OCI-LY7 (cell line): ENCODE measurements around the gene CHN2. TPM values are rescaled to one million over a fixed set of nuclear protein-coding genes. Genes with fewer than 3 reads are reported as not detected.

ENCODE experiments used
- BruUV-seq: library from RNA; stranded (reverse); fragments of 400-500 nt; replicated peaks from 2 replicates; lab custom pipeline; 2021; lab: Mats Ljungman, UMichigan
- CTCF ChIA-PET: fragments of 300-600 bp; sonication (Branson Sonifier 250); formaldehyde crosslinking; loops from one replicate; lab custom pipeline; 2022; ENCODE audit warnings: antibody characterized with exemption; ENCODE audit not compliant: unreplicated experiment; lab: Charles Lee
- POLR2A ChIA-PET: fragments of 300-600 bp; sonication (Branson Sonifier 250); formaldehyde crosslinking; loops from one replicate; lab custom pipeline; 2022; ENCODE audit warnings: antibody characterized with exemption; lab: Charles Lee
- DNase-seq: peaks from one replicate; pipeline ENCODE4 v3.0.0-alpha.2; 2015; ENCODE audit warnings: low spot score
- H2AFZ ChIP-seq: fragments of 200-600 bp; sonication (generic), shearing (Covaris generic); 2 replicates; pipeline ENCODE4 v1.6.1; 2014; ENCODE audit warnings: mild to moderate bottlenecking, antibody characterized with exemption, low read length, moderate library complexity
- H3K27ac ChIP-seq: fragments of 200-600 bp; sonication (generic); 2 replicates; pipeline ENCODE4 v1.5.1; 2014; ENCODE audit warnings: mixed run types, low read depth, mild to moderate bottlenecking, moderate library complexity, low read length, inconsistent platforms; ENCODE audit not compliant: poor library complexity, severe bottlenecking
- H3K36me3 ChIP-seq: fragments of 200-600 bp; sonication (generic); 2 replicates; pipeline ENCODE4 v1.6.1; 2014; ENCODE audit warnings: mild to moderate bottlenecking, antibody characterized with exemption, low read length, moderate library complexity, mixed read lengths; ENCODE audit not compliant: insufficient read depth
- H3K4me1 ChIP-seq: fragments of 200-600 bp; sonication (generic); 2 replicates; pipeline ENCODE4 v1.5.1; 2014; ENCODE audit warnings: mild to moderate bottlenecking, low read length; ENCODE audit not compliant: insufficient read depth, poor library complexity, severe bottlenecking
- H3K4me2 ChIP-seq: fragments of 200-600 bp; sonication (generic); 2 replicates; pipeline ENCODE4 v1.6.1; 2014; ENCODE audit warnings: mild to moderate bottlenecking, low read length
- H3K4me3 ChIP-seq: fragments of 200-600 bp; sonication (generic); 2 replicates; pipeline ENCODE4 v1.5.1; 2014; ENCODE audit warnings: mild to moderate bottlenecking, low read depth, low read length; ENCODE audit not compliant: poor library complexity, severe bottlenecking
- H3K79me2 ChIP-seq: fragments of 200-600 bp; sonication (generic); 2 replicates; pipeline ENCODE4 v1.6.1; 2016; ENCODE audit warnings: low read depth, mild to moderate bottlenecking, low read length, moderate library complexity, mixed read lengths; ENCODE audit not compliant: insufficient read depth
- H3K9me2 ChIP-seq: fragments of 200-600 bp; sonication (generic); 2 replicates; pipeline ENCODE4 v1.6.1; 2016; ENCODE audit warnings: mild to moderate bottlenecking, low read length, mixed read lengths; ENCODE audit not compliant: insufficient read depth
- H3K9me3 ChIP-seq: fragments of 200-600 bp; sonication (generic); 2 replicates; pipeline ENCODE4 v1.6.1; 2014; ENCODE audit warnings: mild to moderate bottlenecking, mixed run types, low read length, mixed read lengths
- H4K20me1 ChIP-seq: fragments of 200-600 bp; sonication (generic); 2 replicates; pipeline ENCODE4 v1.6.1; 2014; ENCODE audit warnings: mild to moderate bottlenecking, antibody characterized with exemption, low read length, moderate library complexity, mixed read lengths; ENCODE audit not compliant: insufficient read depth
- EZH2phosphoT487 ChIP-seq: fragments of 200-600 bp; sonication (generic); IDR thresholded peaks from 2 replicates; pipeline ENCODE4 v1.6.1; 2018; ENCODE audit warnings: low read depth, borderline replicate concordance, mild to moderate bottlenecking, mixed run types, antibody characterized with exemption, low read length, moderate library complexity, mixed read lengths
- intact Hi-C: fragments of 100-400 bp; cut with micrococcal nuclease; formaldehyde crosslinking; loops from one replicate; pipeline ENCODE4 v1.10.0; 2022; ENCODE audit not compliant: unreplicated experiment
- total RNA-seq, 2 experiments: library from RNA; depleted of rRNA in 1 of 2; stranded (reverse); fragments of >200 nt in 1 of 2; shearing (Covaris generic) in 1 of 2; gene quantifications; 2 replicates each; pipeline ENCODE4 v1.2.3, GENCODE V29; 2014 to 2022
- TF ChIP-seq, protein P1 (sequence below): fragments of 200-600 bp; sonication (generic); conservative IDR thresholded peaks from 2 replicates; pipeline ENCODE4 v1.5.1; 2014; ENCODE audit warnings: mild to moderate bottlenecking, antibody characterized with exemption, low read length, moderate library complexity, mixed read lengths

Gene CHN2
- total RNA-seq, 2 experiments from 2014 or later: not detected

DNA sequence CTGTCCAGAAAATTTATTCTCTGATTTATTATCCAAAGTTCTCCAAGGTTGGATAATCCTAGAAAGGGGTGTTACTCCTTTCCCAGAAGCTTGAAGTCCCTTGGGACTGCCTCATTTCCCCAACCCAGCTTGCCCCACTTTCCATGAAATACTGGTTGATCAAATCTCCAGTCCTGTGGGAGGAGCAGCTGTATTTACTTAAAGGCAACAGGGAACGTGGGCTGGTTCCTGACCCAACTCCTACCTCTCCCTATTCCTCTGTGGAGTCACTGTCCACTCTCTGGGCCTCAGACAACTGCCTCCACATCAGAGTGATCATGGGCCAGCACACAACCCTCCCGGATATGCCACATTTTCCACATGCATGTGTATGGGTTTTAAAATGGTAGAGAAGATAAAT, 202.8 kb downstream of the CHN2 start:
- no peaks in the 10 kb centered on the region for H3K36me3 ChIP-seq
- no peak for DNase-seq
- no peaks in the 10 kb centered on the region for H3K79me2 ChIP-seq
- intact Hi-C loops: no loop called here
- H2AFZ ChIP-seq: no peak overlapping the region
- no peak for TF ChIP-seq EZH2phosphoT487
- TF ChIP-seq, protein P1, sequence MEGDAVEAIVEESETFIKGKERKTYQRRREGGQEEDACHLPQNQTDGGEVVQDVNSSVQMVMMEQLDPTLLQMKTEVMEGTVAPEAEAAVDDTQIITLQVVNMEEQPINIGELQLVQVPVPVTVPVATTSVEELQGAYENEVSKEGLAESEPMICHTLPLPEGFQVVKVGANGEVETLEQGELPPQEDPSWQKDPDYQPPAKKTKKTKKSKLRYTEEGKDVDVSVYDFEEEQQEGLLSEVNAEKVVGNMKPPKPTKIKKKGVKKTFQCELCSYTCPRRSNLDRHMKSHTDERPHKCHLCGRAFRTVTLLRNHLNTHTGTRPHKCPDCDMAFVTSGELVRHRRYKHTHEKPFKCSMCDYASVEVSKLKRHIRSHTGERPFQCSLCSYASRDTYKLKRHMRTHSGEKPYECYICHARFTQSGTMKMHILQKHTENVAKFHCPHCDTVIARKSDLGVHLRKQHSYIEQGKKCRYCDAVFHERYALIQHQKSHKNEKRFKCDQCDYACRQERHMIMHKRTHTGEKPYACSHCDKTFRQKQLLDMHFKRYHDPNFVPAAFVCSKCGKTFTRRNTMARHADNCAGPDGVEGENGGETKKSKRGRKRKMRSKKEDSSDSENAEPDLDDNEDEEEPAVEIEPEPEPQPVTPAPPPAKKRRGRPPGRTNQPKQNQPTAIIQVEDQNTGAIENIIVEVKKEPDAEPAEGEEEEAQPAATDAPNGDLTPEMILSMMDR: no peak
- CTCF ChIA-PET: no interaction called here
- no peaks in the 10 kb centered on the region for H3K9me3 ChIP-seq
- H3K4me1 ChIP-seq: no peaks in the 10 kb centered on the region
- no TSS peak for BruUV-seq
- H3K4me2 ChIP-seq: no peak overlapping the region
- H3K9me2 ChIP-seq: no peaks in the 10 kb centered on the region
- H3K4me3 ChIP-seq: no peak overlapping the region
- POLR2A ChIA-PET: no interaction called here
- no peak overlapping the region for H3K27ac ChIP-seq
- H4K20me1 ChIP-seq: no peaks in the 10 kb centered on the region

DNA sequence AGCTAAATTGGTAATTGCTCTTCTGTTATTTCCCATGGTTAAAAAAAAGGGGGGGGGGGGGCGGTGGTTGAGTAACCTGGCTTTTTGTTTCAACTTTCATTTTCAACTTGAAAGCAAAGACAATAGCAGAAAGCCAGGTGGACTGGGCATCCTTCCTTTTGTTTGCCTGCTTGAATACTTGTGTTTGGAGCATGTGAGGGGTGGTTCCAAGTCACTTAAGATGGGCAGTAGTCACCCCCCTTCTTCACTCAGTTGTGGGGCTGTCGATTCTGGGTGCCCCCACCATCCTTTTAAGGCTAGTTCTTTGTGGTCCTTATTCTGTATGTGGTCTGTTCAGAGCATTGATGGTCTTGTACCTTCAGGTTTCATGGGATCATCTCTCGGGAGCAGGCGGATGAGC, 203.4 kb downstream of the CHN2 start:
- ChIA-PET CTCF (no interaction called here), POLR2A (no interaction called here)
- H3K4me1 ChIP-seq: no peaks in the 10 kb centered on the region
- no peak for DNase-seq
- no peaks in the 10 kb centered on the region for H4K20me1 ChIP-seq
- no peaks in the 10 kb centered on the region for H3K36me3 ChIP-seq
- H3K9me2 ChIP-seq: no peaks in the 10 kb centered on the region
- no peaks in the 10 kb centered on the region for H3K79me2 ChIP-seq
- BruUV-seq: no TSS peak
- H3K27ac ChIP-seq: no peak overlapping the region
- H2AFZ ChIP-seq: no peak overlapping the region
- TF ChIP-seq, protein P1: no peak
- TF ChIP-seq EZH2phosphoT487: no peak
- H3K9me3 ChIP-seq: no peaks in the 10 kb centered on the region
- no peak overlapping the region for H3K4me2 ChIP-seq
- H3K4me3 ChIP-seq: no peak overlapping the region
- intact Hi-C loops: no loop called here

DNA sequence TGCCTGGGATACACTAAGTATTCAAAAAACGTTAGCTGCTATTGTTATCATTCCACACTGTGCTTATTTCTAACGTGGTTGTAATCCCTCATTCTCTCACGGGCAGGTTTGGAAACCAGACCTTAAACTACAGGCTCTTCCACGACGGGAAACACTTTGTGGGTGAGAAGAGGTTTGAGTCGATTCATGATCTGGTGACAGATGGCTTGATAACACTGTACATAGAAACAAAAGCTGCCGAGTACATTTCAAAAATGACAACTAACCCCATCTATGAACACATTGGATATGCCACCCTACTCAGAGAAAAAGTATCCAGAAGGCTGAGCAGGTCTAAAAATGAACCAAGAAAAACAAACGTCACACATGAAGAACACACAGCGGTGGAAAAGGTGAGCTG, 205.9 kb downstream of the CHN2 start:
- intact Hi-C loops: no loop called here
- POLR2A ChIA-PET: interaction anchor here (1.2 kb wide), 1 partner anchor 8 kb away, joined by 4 read pairs; no protein-coding TSS in a partner anchor
- no TSS peak for BruUV-seq

More for the DNA sequence above, 205.9 kb downstream of the CHN2 start:
- no peak overlapping the region for H2AFZ ChIP-seq
- no peaks in the 10 kb centered on the region for H3K36me3 ChIP-seq
- DNase-seq: no peak
- H3K27ac ChIP-seq: no peak overlapping the region
- TF ChIP-seq EZH2phosphoT487: no peak
- TF ChIP-seq, protein P1: no peak
- no peaks in the 10 kb centered on the region for H3K79me2 ChIP-seq
- no peaks in the 10 kb centered on the region for H4K20me1 ChIP-seq
- H3K4me3 ChIP-seq: no peak overlapping the region
- no peaks in the 10 kb centered on the region for H3K9me2 ChIP-seq
- H3K4me2 ChIP-seq: no peak overlapping the region
- no peaks in the 10 kb centered on the region for H3K9me3 ChIP-seq
- CTCF ChIA-PET: no interaction called here
- no peaks in the 10 kb centered on the region for H3K4me1 ChIP-seq
